Upper lobe of left lung (tissue), 6 donors: ENCODE measurements around the gene NSD1. TPM values are rescaled to one million over a fixed set of nuclear protein-coding genes. Genes with fewer than 3 reads are reported as not detected.
"Not testable (repeated sequence)": the region's sequence is repeated elsewhere in the genome, so short reads cannot be mapped to it uniquely, and the experiment has no call there.

Experiments
- ATAC-seq, 2 donors: fragments of 200-7000 bp; cut with Tn5 transposase; one replicate each; pipeline ENCODE4 v1.9.1; 2022; ENCODE audit warnings: mild to moderate bottlenecking in 2 of 2, moderate library complexity in 2 of 2; ENCODE audit not compliant: low FRiP score in 2 of 2
- DNase-seq, 2 donors: peaks; one replicate each; pipeline ENCODE4 v3.0.0-alpha.2; 2019 to 2020
- H3K27ac ChIP-seq, 4 donors: fragments of 200-600 bp; sonication (generic); one replicate each; pipeline ENCODE4 v1.5.1; 2016 to 2019
- H3K27me3 ChIP-seq, 4 donors: fragments of 200-600 bp; sonication (generic); one replicate each; pipeline ENCODE4 v1.5.1; 2017 to 2019
- H3K36me3 ChIP-seq, 4 donors: fragments of 200-600 bp; sonication (generic); one replicate each; pipeline ENCODE4 v1.5.1; 2016 to 2019
- H3K4me1 ChIP-seq, 4 donors: fragments of 200-600 bp; sonication (generic); one replicate each; pipeline ENCODE4 v1.5.1; 2018 to 2019
- H3K4me3 ChIP-seq, 4 donors: fragments of 200-600 bp; sonication (generic); one replicate each; pipeline ENCODE4 v1.5.1; 2017 to 2019; ENCODE audit warnings: mild to moderate bottlenecking in 2 of 4, moderate library complexity in 1 of 4
- H3K9me3 ChIP-seq, 4 donors: fragments of 200-600 bp; sonication (generic); one replicate each; pipeline ENCODE4 v1.5.1; 2018 to 2019
- CTCF ChIP-seq, 6 experiments: fragments of 450-650 bp in 4 of 6; fragments of 200-600 bp in 2 of 6; sonication (generic) in 2 of 6; IDR thresholded peaks; one replicate each; pipeline ENCODE4 v1.5.1; 2016 to 2019; ENCODE audit warnings: antibody characterized with exemption in 6 of 6
- EP300 ChIP-seq, 4 donors: sonication (generic); formaldehyde crosslinking; IDR thresholded peaks; one replicate each; pipeline ENCODE4 v1.5.1; 2017; ENCODE audit warnings: antibody characterized with exemption in 4 of 4, control low read depth in 2 of 4
- POLR2A ChIP-seq, 4 donors: fragments of 450-650 bp; IDR thresholded peaks; one replicate each; pipeline ENCODE4 v1.5.1; 2016 to 2017; ENCODE audit warnings: antibody characterized with exemption in 4 of 4, mild to moderate bottlenecking in 2 of 4
- POLR2AphosphoS5 ChIP-seq, 2 donors: sonication (generic); formaldehyde crosslinking; IDR thresholded peaks; one replicate each; pipeline ENCODE4 v1.5.1; 2017; ENCODE audit warnings: antibody characterized with exemption in 2 of 2
- WGBS, 2 donors: methylation state at CpG; one replicate each; pipeline ENCODE4 v1.1.5; 2017 to 2018; 5-methylcytosine and 5-hydroxymethylcytosine counted together
- total RNA-seq, 6 donors: library from RNA; depleted of rRNA in 4 of 6; stranded (reverse); fragments of >200 nt in 4 of 6; gene quantifications; one replicate each; pipeline versions ENCODE4 v1.1.0 to v1.2.1, GENCODE V29; 2016 to 2021
- donor health status: DM: no; HTN: no; CAD: no; lungs with moderate emphysema.
- donor health status: DM: no; HTN: yes; CAD: no; lungs with severe emphysema.

The NSD1 gene
- total RNA-seq, 6 donors from 2014 or later, result 33.0 to 69.1 (median 55.7) TPM

DNA sequence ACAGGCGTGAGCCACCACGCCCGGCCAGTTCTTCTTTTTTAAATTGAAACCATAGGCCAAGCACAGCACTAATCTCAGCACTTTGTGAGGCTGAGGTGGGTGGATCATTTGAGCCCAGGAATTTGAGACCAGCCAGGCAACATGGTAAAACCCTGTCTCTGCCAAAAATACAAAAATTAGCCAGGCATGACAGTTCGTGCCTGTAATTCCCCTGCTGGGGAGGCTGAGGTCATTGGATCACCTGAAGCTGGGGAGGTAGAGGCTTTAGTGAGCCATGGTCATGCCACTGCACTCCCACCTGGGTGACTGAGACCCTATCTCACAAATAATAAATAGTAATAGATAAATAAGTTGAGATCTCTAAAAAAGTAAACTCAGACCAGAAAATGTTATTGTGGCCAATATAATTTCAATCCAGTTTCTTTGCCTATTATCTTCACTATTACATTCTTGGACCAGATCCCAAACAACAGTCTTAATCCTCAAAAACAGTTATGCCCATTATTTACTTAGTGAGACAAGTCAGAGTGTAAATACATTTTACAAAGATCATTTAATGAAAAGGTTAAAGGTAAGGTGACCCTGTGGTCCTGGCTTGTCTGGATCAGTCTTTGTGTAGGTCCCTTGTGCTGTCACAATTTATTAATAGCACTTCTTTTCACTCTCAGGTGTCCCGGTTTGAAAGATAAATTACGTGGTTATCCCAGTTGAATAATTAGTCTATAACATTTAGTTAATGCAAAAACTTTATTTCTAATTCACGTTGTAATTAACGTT, 116.4 kb downstream of the NSD1 start:
- Histone ChIP-seq H3K27ac (no peak overlapping the region), H3K4me3 (no peak overlapping the region), H3K27me3 (no peaks in the 10 kb centered on the region), H3K36me3 (peaks cover 26 to 92% (median 55%) of the 10 kb centered on the region in 4 donors), H3K9me3 (no peaks in the 10 kb centered on the region), H3K4me1 (no peaks in the 10 kb centered on the region)
- no peak for DNase-seq
- no peak for TF ChIP-seq POLR2A (IDR thresholded peaks at IDR 0.05)
- no peak for TF ChIP-seq POLR2AphosphoS5 (IDR thresholded peaks at IDR 0.05)
- TF ChIP-seq EP300 (IDR thresholded peaks at IDR 0.05), result no peak
- no peak for TF ChIP-seq CTCF (IDR thresholded peaks at IDR 0.05)
- 91 to 94% methylated on average over 8 of the region's 8 CpGs for WGBS, 2 donors
- ATAC-seq, result no peak

DNA sequence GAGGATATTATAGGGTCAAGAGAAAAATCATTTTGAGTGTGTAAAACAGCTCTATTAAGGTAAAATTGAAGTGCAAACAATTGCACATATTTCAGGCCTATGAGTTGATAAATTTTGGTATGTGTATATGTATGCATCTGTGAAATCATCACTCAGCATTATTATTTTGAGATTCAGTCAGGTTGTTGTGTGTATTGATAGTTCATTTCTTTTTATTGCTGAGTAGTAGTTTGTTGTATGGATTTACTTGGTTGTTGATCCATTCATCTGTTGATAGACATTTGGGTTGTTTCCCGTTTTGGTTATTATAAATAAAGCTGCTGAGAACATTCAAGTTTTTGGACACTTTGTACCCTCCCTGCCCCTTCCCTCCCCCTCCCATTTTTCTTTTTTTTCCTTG, 119.7 kb downstream of the NSD1 start:
- Histone ChIP-seq H3K4me3 (no peak overlapping the region), H3K4me1 (no peaks in the 10 kb centered on the region), H3K9me3 (no peaks in the 10 kb centered on the region), H3K27me3 (no peaks in the 10 kb centered on the region), H3K36me3 (peaks cover 22 to 82% (median 45%) of the 10 kb centered on the region in 4 donors), H3K27ac (no peak overlapping the region)
- DNase-seq, result no peak
- no peak for ATAC-seq
- WGBS, 2 donors, result 75 to 80% methylated on average over 1 of the region's 1 CpG
- no peak for TF ChIP-seq POLR2A (IDR thresholded peaks at IDR 0.05)
- no peak for TF ChIP-seq POLR2AphosphoS5 (IDR thresholded peaks at IDR 0.05)
- no peak for TF ChIP-seq EP300 (IDR thresholded peaks at IDR 0.05)
- TF ChIP-seq CTCF (IDR thresholded peaks at IDR 0.05), result no peak

DNA sequence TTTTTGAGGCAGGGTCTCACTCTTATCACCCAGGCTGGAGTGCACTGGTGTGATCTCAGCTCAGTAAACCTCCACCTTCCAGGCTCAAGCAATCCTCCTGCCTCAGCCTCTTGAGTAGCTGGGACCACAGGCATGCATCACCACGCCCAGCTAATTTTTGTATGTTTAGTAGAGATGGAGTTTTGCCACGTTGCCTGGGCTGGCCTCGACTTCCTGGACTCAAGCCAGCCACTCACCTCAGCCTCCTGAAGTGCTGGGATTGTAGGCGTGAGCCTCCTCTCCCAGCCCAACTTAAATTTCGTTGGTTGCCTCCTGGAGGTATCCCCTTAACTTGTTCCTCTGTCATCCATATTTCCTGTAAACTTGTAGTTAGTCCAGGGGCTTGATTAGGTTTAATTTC, 122.7 kb downstream of the NSD1 start:
- ATAC-seq (no peak), DNase-seq (peak in 1 of 2 donors; percentile 62)
- Histone ChIP-seq H3K4me1 (no peaks in the 10 kb centered on the region), H3K4me3 (no peak overlapping the region), H3K36me3 (peaks cover 24 to 87% (median 53%) of the 10 kb centered on the region in 4 donors), H3K27ac (no peak overlapping the region), H3K9me3 (no peaks in the 10 kb centered on the region), H3K27me3 (no peaks in the 10 kb centered on the region)
- TF ChIP-seq EP300 (IDR thresholded peaks at IDR 0.05) (no peak), POLR2A (IDR thresholded peaks at IDR 0.05) (no peak), POLR2AphosphoS5 (IDR thresholded peaks at IDR 0.05) (no peak), CTCF (IDR thresholded peaks at IDR 0.05) (no peak)
- WGBS, 2 donors, result 44 to 69% methylated on average over 5 of the region's 5 CpGs

DNA sequence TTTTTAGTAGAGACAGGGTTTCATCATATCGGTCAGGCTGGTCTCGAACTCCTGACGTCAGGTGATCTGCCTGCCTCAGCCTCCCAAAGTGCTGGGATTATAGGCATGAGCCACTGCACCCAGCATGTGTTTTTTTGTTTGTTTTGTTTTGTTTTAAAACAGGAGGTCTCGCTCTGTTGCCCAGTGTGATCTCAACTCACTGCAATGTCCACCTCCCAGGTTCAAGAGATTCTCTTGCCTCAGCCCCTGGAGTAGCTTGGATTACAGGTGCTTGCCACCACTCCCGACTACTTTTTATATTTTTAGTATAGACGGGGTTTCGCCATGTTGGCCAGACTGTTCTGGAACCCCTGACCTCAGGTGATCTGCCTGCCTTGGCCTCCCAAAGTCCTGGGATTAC, 125.1 kb downstream of the NSD1 start:
- H3K4me1 ChIP-seq, DNase-seq, H3K4me3 ChIP-seq, H3K9me3 ChIP-seq, H3K27me3 ChIP-seq, H3K27ac ChIP-seq, ATAC-seq: not testable (repeated sequence)
- peaks cover 24 to 84% (median 50%) of the 10 kb centered on the region in 4 donors for H3K36me3 ChIP-seq
- 96 to 97% methylated on average over 7 of the region's 7 CpGs for WGBS, 2 donors

DNA sequence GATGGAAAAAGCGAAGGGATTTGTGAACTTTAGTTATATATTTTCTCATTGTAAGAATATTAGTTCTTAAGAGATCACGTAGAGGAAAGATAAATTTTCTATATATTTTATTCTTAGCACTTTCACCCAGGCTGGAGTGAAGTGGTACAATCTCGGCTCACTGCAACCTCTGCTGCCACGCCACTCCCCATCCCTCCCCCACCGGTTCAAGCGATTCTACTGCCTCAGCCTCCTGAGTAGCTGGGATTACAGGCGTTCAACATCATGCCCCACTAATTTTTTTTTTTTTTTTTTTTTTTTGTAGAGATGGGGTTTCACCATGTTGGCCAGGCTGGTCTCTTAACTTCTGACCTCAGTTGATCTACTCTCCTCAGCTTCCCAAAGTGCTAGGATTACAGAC, 127.4 kb downstream of the NSD1 start:
- peaks cover 0 to 6% (median 3%) of the 10 kb centered on the region in 4 donors for H3K4me1 ChIP-seq
- WGBS, 2 donors, result 95% methylated on average over 7 of the region's 7 CpGs
- H3K9me3 ChIP-seq, result no peaks in the 10 kb centered on the region
- no peak overlapping the region for H3K27ac ChIP-seq
- DNase-seq (no peak), ATAC-seq (no peak)
- H3K4me3 ChIP-seq, result no peak overlapping the region
- no peak for TF ChIP-seq CTCF (IDR thresholded peaks at IDR 0.05)
- no peak for TF ChIP-seq POLR2AphosphoS5 (IDR thresholded peaks at IDR 0.05)
- TF ChIP-seq EP300 (IDR thresholded peaks at IDR 0.05), result no peak
- TF ChIP-seq POLR2A (IDR thresholded peaks at IDR 0.05), result no peak
- no peaks in the 10 kb centered on the region for H3K27me3 ChIP-seq
- H3K36me3 ChIP-seq, result peaks cover 13 to 84% (median 42%) of the 10 kb centered on the region in 4 donors
